Middle frontal gyrus (tissue), 1 donor: ENCODE measurements around the gene ADPRM.
"Not testable (repeated sequence)": the region's sequence is repeated elsewhere in the genome, so short reads cannot be mapped to it uniquely, and the experiment has no call there.

Experiments used
- DNase-seq: peaks from one replicate; pipeline ENCODE4 v3.0.0-alpha.2; 2015; ENCODE audit warnings: low spot score; ENCODE audit errors: extremely low spot score

Gene ADPRM, protein sequence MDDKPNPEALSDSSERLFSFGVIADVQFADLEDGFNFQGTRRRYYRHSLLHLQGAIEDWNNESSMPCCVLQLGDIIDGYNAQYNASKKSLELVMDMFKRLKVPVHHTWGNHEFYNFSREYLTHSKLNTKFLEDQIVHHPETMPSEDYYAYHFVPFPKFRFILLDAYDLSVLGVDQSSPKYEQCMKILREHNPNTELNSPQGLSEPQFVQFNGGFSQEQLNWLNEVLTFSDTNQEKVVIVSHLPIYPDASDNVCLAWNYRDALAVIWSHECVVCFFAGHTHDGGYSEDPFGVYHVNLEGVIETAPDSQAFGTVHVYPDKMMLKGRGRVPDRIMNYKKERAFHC

DNA sequence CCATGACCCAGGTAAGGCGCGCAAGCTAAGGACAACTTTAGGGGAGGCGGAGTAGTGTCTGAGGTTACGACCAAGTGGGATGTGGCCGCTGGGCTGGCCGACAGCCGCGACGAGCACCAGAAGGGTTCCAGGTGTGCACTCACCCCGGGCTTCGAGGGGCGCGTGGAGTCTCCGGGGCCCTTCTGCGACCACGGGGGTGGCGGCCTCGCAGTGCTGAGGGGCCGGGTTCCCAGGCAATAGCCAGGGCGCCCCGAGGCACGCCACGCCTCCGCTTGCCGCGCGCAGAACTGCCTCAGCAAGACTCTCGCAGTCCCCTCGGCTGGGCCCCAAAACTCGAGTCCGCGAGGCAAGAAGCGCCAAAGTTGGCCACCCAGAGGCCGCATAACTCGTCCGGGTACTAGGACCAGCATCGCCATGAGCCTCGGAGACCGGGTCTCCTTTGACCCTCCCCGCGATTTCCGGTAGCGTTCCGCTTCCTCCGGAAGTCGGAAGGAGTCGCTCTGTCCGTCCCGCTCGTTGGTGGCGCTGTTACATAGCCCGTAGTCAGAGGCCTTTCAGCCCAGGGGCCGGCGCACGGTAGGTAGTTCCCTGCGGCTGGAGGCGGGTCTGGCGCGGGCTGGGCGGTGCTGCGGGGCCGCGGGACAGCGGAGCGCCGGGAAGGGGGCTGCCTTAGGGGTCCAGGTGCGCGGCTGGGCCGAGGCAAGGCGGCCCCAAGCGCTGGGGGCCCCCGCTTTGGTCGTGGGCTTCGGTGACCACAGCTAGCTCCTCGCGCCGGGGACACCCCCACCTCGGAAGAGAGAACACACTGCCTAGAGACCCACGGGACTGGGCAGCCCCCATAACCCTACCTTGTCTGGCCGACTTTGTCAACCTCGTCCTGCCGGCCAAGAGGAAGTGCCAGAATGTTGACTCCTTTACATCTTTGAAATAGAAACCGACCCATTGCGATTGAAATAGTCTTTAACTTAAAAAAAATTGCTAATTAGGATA lies at the start of gene ADPRM, which contains the start of gene SCO1:
Gene ADPRM, plus strand, starts transcription at position 503 of the 990 bp plus-strand sequence. CDS start 7,333 bp downstream, outside the sequence.
Gene SCO1, minus strand, starts transcription at position 442 of the 990 bp plus-strand sequence. Its CDS starts 26 bp downstream, at position 416.
- DNase-seq = peak; percentile 92

- no peak for DNase-seq
Measured at GRCh38 chr17:10648381-10648780, 49.0 kb upstream of the ADPRM start.

- no peak for DNase-seq
Measured at GRCh38 chr17:10648956-10649355, 48.4 kb upstream of the ADPRM start.

GRCh38 chr17:10649602-10650001 lies 47.8 kb upstream of the ADPRM start:
- no peak for DNase-seq

DNA sequence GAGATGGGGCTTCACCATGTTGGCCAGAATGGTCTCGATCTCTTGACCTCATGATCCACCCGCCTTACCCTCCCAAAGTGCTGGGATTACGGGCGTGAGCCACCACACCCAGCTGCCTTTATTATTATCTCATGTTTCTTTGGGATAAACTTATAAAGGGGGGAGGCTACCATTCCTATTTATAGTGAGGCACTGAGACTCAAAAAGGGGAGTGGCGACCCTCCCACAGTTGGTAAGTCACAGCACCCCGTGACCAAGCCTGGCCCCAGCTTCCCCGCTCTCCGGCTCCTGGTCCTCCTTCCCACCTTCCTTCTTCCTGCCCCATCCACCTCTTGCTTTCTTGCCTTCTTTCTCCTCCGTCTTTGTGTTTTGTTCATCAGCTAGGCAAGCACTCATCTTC lies 45.5 kb upstream of the ADPRM start:
- DNase-seq = no peak

- no peak for DNase-seq
Measured at GRCh38 chr17:10652984-10653659, 44.3 kb upstream of the ADPRM start.

DNA sequence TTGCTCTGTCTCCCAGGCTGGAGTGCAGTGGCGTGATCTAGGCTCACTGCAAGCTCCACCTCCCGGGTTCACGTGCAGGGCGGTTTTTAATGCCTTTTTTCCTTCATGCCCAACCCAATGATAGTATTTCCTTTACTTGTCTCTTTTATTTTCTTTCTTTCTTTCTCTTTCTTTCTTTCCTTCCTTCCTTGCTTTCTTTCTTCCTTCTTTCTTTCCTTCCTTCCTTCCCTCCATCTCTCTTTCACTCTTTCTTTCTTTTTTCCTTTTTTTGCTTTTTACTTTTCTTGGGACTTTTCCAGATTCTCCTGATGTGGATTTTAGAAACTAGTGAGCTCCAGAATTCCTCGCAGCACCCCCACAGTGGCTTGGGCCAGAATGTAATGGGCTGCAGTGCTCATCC lies 43.4 kb upstream of the ADPRM start:
- no peak for DNase-seq

DNA sequence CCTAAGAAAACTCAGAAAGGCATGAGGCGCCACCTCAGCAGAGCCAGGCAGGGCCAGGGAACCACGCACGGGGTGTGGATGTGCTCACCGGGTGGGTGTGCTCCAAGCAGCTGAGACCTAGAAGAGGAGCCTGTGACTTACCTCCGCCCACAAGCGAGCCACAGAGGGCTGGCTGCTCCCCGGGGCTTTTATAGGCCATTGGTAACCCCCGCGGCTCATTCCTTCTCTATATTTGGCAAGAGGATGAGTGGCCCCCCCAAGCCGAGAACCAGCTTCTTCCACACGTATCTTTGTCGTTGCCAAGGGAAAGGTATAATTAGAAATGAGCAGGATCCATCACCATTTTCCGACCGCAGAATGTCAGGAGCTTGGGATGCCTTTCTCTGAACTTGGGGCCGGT lies 40.2 kb upstream of the ADPRM start, which contains the start of gene MYH3:
Gene MYH3, minus strand, starts transcription at position 162 of the 400 bp plus-strand sequence. CDS start 2,245 bp downstream, outside the sequence.
- no peak for DNase-seq

DNA sequence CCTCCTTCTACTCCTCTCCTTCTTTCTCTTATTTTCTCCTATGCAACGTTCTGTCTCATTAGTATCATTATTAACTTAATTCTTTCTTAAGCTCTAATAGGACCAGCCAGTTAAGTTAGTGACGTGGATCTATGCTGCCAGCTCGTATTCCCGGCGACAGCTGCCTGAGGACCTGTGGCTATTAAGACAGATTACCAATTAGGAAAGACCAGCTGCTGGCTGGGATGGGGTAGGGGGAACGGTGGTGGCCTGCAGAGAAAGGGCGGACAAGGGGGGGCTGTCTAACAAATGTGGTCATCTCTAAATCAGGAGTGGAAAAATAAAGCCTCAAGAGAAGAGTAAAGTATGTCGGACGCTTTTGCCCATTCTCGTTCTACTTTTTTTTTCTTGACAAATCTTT lies 39.5 kb upstream of the ADPRM start:
- DNase-seq = no peak

- no peak for DNase-seq
Measured at GRCh38 chr17:10661437-10661836, 36.0 kb upstream of the ADPRM start.

GRCh38 chr17:10663231-10663630 lies 34.2 kb upstream of the ADPRM start:
- DNase-seq = no peak

- no peak for DNase-seq
Measured at GRCh38 chr17:10664571-10664970, 32.8 kb upstream of the ADPRM start.

GRCh38 chr17:10666906-10667305 lies 30.5 kb upstream of the ADPRM start:
- DNase-seq = no peak

DNA sequence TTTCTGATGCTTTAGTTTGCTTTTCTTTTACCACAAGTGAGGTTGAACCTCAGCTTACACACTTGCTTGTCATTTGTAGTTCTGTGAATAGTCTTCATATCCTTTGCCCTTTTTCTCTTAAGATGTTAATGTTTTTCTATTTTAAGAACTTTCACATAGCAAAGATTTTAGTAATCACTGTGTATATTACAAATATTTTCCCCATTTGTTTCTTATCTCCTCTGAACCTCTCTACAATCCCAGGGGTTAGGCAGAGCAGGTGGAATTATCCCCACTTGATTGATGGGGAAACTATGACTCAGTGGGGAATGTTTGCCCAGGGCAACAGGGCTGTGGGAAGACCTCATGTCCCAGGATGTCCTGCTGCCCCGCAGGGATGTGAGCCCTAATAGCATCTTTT lies 28.6 kb upstream of the ADPRM start:
- no peak for DNase-seq

- DNase-seq = no peak
Measured at GRCh38 chr17:10673312-10673711, 24.1 kb upstream of the ADPRM start.

DNA sequence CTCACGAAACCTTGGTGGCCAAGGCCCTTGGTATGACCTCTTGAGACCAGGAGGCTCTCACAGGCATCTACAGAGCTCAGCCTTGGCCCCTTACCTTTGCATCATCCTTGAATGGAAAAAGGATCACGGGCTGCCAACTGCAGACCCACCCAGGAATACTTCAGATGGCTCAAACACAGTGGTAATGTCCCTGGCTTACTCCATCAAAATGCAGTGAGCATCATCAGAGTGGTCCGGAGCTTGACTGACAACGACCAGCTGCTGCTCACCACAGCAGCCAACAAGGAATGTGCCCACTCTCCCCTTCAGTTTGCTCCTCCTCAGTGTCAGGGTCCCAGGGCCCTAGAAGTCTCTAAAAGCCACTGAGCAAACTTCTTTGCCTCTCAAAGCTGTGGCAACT lies 22.7 kb upstream of the ADPRM start:
- no peak for DNase-seq

DNA sequence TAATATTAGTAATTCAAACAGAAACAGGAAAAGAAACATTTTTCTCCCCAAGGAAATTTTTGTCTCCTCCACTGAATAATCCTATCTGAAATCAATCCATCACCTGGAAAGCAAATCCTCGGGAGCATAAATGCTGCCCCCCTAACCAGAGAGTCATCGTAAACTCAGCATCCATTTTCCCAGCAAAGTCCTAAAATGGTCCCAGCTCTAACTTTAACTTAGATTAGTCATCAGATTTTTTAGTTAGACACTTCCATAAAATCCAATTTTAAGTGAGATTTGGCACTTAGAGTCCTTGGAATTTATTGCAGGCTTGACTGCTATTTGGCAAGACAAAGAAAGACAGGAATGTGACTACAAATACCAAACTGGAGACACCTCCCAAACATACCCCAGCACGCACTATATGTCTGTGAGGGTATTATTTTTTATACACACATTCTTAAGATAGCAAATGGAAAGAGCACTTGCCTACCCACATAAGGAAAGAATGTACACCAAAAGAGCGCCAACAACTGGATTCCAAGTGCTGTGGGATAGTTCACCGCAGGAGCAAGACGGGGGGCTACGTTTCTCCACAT lies 15.4 kb upstream of the ADPRM start:
- no peak for DNase-seq

DNA sequence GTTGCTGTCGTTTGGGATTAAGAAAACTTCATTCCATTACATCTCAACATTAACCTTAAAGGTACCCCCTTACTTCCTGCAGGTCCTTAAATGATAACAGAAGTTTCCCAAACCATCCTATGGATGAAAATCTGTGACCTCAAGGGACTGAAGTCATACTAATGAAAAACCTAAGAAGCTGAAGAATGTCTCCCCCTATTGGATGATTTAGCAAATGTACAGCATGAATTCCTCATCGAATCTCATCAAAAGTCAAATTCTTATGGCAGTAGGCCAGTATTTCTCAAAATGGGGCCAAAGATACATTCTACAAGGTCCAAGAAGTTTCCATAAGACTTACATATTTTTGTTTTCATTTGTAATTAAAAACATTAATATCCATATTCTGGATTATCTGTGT lies 13.5 kb upstream of the ADPRM start:
- no peak for DNase-seq

- DNase-seq = no peak
Measured at GRCh38 chr17:10687499-10687898, 9.9 kb upstream of the ADPRM start.

- not testable (repeated sequence) for DNase-seq
Measured at GRCh38 chr17:10695875-10696407, 1.5 kb upstream of the ADPRM start.
